Central memory CD8-positive, alpha-beta T cell (primary cell): ENCODE results near the gene HAGHL.

Experiments
- ATAC-seq: fragments of 150-1000 bp; cut with Tn5 transposase; replicated peaks from 2 replicates; pipeline ENCODE4 v1.10.0; 2022; ENCODE audit warnings: mild to moderate bottlenecking, moderate FRiP score, moderate number of reproducible peaks; ENCODE audit not compliant: poor library complexity, severe bottlenecking; ENCODE audit errors: extremely low read depth
- DNase-seq, 2 donors: peaks; one replicate each; pipeline ENCODE4 v3.0.0; 2021; ENCODE audit warnings: low spot score in 2 of 2
- H3K27ac Mint-ChIP-seq: one replicate; pipeline ENCODE4 v1.8.0; 2022; ENCODE audit warnings: low read depth, mild to moderate bottlenecking, moderate library complexity, mixed read lengths
- H3K27me3 Mint-ChIP-seq: one replicate; pipeline ENCODE4 v1.8.0; 2022; ENCODE audit warnings: mixed read lengths
- H3K36me3 Mint-ChIP-seq: one replicate; pipeline ENCODE4 v1.8.0; 2022; ENCODE audit warnings: mild to moderate bottlenecking, moderate library complexity, mixed read lengths; ENCODE audit not compliant: insufficient read depth
- H3K4me1 Mint-ChIP-seq: one replicate; pipeline ENCODE4 v1.8.0; 2022; ENCODE audit warnings: mixed read lengths
- H3K4me3 Mint-ChIP-seq: one replicate; pipeline ENCODE4 v1.8.0; 2022; ENCODE audit warnings: mild to moderate bottlenecking, moderate library complexity, mixed read lengths
- H3K9me3 Mint-ChIP-seq: one replicate; pipeline ENCODE4 v1.8.0; 2022; ENCODE audit warnings: mixed read lengths

Gene HAGHL

GRCh38 chr16:715477-716199 is 11.3 kb upstream of the HAGHL start:
- H3K27ac Mint-ChIP-seq, result no peak overlapping the region
- H3K4me3 Mint-ChIP-seq, result peak overlapping the region; percentile 71
- H3K4me1 Mint-ChIP-seq, result peaks cover 27% of the 10 kb centered on the region
- H3K27me3 Mint-ChIP-seq, result no peaks in the 10 kb centered on the region
- peaks cover 6% of the 10 kb centered on the region for H3K36me3 Mint-ChIP-seq
- ATAC-seq (peak; percentile 4), DNase-seq (no peak)
- H3K9me3 Mint-ChIP-seq, result no peaks in the 10 kb centered on the region

- H3K36me3 Mint-ChIP-seq, result peaks cover 6% of the 10 kb centered on the region
- H3K27me3 Mint-ChIP-seq, result no peaks in the 10 kb centered on the region
- ATAC-seq, result no peak
- H3K4me1 Mint-ChIP-seq, result peaks cover 27% of the 10 kb centered on the region
- H3K4me3 Mint-ChIP-seq, result peak overlapping the region; percentile 71
- H3K9me3 Mint-ChIP-seq, result no peaks in the 10 kb centered on the region
- H3K27ac Mint-ChIP-seq, result no peak overlapping the region
- DNase-seq, result no peak
Measured at GRCh38 chr16:716200-716568, 10.7 kb upstream of the HAGHL start.

GRCh38 chr16:716768-717325 is 10.1 kb upstream of the HAGHL start:
- H3K9me3 Mint-ChIP-seq, result no peaks in the 10 kb centered on the region
- no peak for DNase-seq
- peaks cover 29% of the 10 kb centered on the region for H3K4me1 Mint-ChIP-seq
- ATAC-seq, result no peak
- H3K27ac Mint-ChIP-seq, result no peak overlapping the region
- H3K36me3 Mint-ChIP-seq, result peaks cover 8% of the 10 kb centered on the region
- no peaks in the 10 kb centered on the region for H3K27me3 Mint-ChIP-seq
- peak overlapping the region; percentile 71 for H3K4me3 Mint-ChIP-seq

GRCh38 chr16:717450-718245 is 9.3 kb upstream of the HAGHL start:
- DNase-seq, result no peak
- H3K27me3 Mint-ChIP-seq, result no peaks in the 10 kb centered on the region
- no peak overlapping the region for H3K4me3 Mint-ChIP-seq
- no peak for ATAC-seq
- H3K36me3 Mint-ChIP-seq, result peaks cover 12% of the 10 kb centered on the region
- no peak overlapping the region for H3K27ac Mint-ChIP-seq
- H3K4me1 Mint-ChIP-seq, result peaks cover 32% of the 10 kb centered on the region
- H3K9me3 Mint-ChIP-seq, result no peaks in the 10 kb centered on the region

- H3K4me3 Mint-ChIP-seq, result no peak overlapping the region
- no peak overlapping the region for H3K27ac Mint-ChIP-seq
- H3K9me3 Mint-ChIP-seq, result no peaks in the 10 kb centered on the region
- DNase-seq (no peak), ATAC-seq (no peak)
- peaks cover 32% of the 10 kb centered on the region for H3K4me1 Mint-ChIP-seq
- no peaks in the 10 kb centered on the region for H3K27me3 Mint-ChIP-seq
- peaks cover 12% of the 10 kb centered on the region for H3K36me3 Mint-ChIP-seq
Measured at GRCh38 chr16:718389-718788, 8.5 kb upstream of the HAGHL start.

GRCh38 chr16:718922-719321 is 8.0 kb upstream of the HAGHL start:
- H3K4me3 Mint-ChIP-seq, result peak overlapping the region; percentile 82
- H3K4me1 Mint-ChIP-seq, result peaks cover 32% of the 10 kb centered on the region
- H3K27ac Mint-ChIP-seq, result peak overlapping the region; percentile 52
- H3K9me3 Mint-ChIP-seq, result no peaks in the 10 kb centered on the region
- no peaks in the 10 kb centered on the region for H3K27me3 Mint-ChIP-seq
- DNase-seq, result no peak
- H3K36me3 Mint-ChIP-seq, result peaks cover 12% of the 10 kb centered on the region
- ATAC-seq, result no peak

- Mint-ChIP-seq H3K27me3 (no peaks in the 10 kb centered on the region), H3K27ac (peak overlapping the region; percentile 79), H3K4me3 (peak overlapping the region; percentile 82), H3K4me1 (peaks cover 32% of the 10 kb centered on the region), H3K36me3 (peaks cover 12% of the 10 kb centered on the region), H3K9me3 (no peaks in the 10 kb centered on the region)
- DNase-seq, result no peak
- ATAC-seq, result peak; percentile 1
Measured at GRCh38 chr16:719815-720446, 7.0 kb upstream of the HAGHL start.

- H3K4me3 Mint-ChIP-seq, result peak overlapping the region; percentile 82
- peak; percentile 19 for ATAC-seq
- no peak for DNase-seq
Measured at GRCh38 chr16:720447-720989, 6.4 kb upstream of the HAGHL start.

GRCh38 chr16:720990-721764 is 5.7 kb upstream of the HAGHL start, which contains the start of gene ANTKMT:
ANTKMT (plus strand) TSS chr16:721146; CDS start chr16:721275, 129 bp downstream.
- Mint-ChIP-seq H3K36me3 (peaks cover 14% of the 10 kb centered on the region), H3K27ac (peak within 1 kb of the TSS; percentile 92), H3K27me3 (no peaks in the 10 kb centered on the region), H3K4me1 (peaks cover 29% of the 10 kb centered on the region), H3K9me3 (no peaks in the 10 kb centered on the region), H3K4me3 (peak within 1 kb of the TSS; percentile 82)
- ATAC-seq (peak; percentile 73), DNase-seq (peak; percentile 60 to 68)

More at GRCh38 chr16:720447-720989, 6.4 kb upstream of the HAGHL start:
- no peaks in the 10 kb centered on the region for H3K27me3 Mint-ChIP-seq
- H3K4me1 Mint-ChIP-seq, result peaks cover 32% of the 10 kb centered on the region
- peaks cover 12% of the 10 kb centered on the region for H3K36me3 Mint-ChIP-seq
- H3K9me3 Mint-ChIP-seq, result no peaks in the 10 kb centered on the region
- H3K27ac Mint-ChIP-seq, result peak overlapping the region; percentile 79

GRCh38 chr16:721765-722540 is 5.0 kb upstream of the HAGHL start:
- no peak for DNase-seq

More at GRCh38 chr16:721765-722540, 5.0 kb upstream of the HAGHL start:
- H3K36me3 Mint-ChIP-seq, result peaks cover 17% of the 10 kb centered on the region
- no peaks in the 10 kb centered on the region for H3K9me3 Mint-ChIP-seq
- H3K4me1 Mint-ChIP-seq, result peaks cover 25% of the 10 kb centered on the region
- peak; percentile 42 for ATAC-seq
- H3K27ac Mint-ChIP-seq, result peak overlapping the region; percentile 92
- no peaks in the 10 kb centered on the region for H3K27me3 Mint-ChIP-seq
- peak overlapping the region; percentile 82 for H3K4me3 Mint-ChIP-seq
